SK-N-SH (cell line): ENCODE results near the gene UBA1.
A peak's percentile ranks its signal among the peaks of the same experiment; 100 is the strongest.

Source experiments
- EZH2phosphoT487 ChIP-seq: fragments of 200-600 bp; sonication (generic); IDR thresholded peaks from 2 replicates; pipeline ENCODE4 v1.6.1; 2017; ENCODE audit warnings: low read depth, mixed run types, mild to moderate bottlenecking, antibody characterized with exemption, moderate library complexity, borderline replicate concordance
- GATA2 ChIP-seq: sonication (generic); formaldehyde crosslinking; IDR thresholded peaks from 2 replicates; pipeline ENCODE4 v1.5.0; 2020; ENCODE audit warnings: mild to moderate bottlenecking, missing genetic modification reagents
- PBX3 ChIP-seq: IDR thresholded peaks from 2 replicates; pipeline ENCODE4; 2012
- TAF1 ChIP-seq: IDR thresholded peaks from 2 replicates; pipeline ENCODE4 v1.6.1; 2012; ENCODE audit warnings: low read depth, mild to moderate bottlenecking, low read length, moderate library complexity, borderline replicate concordance
- TF ChIP-seq, protein P1 (sequence below): fragments of 200-600 bp; sonication (generic); IDR thresholded peaks from 2 replicates; pipeline ENCODE4 v1.6.1; 2017; ENCODE audit warnings: antibody characterized with exemption, mild to moderate bottlenecking, moderate library complexity

DNA sequence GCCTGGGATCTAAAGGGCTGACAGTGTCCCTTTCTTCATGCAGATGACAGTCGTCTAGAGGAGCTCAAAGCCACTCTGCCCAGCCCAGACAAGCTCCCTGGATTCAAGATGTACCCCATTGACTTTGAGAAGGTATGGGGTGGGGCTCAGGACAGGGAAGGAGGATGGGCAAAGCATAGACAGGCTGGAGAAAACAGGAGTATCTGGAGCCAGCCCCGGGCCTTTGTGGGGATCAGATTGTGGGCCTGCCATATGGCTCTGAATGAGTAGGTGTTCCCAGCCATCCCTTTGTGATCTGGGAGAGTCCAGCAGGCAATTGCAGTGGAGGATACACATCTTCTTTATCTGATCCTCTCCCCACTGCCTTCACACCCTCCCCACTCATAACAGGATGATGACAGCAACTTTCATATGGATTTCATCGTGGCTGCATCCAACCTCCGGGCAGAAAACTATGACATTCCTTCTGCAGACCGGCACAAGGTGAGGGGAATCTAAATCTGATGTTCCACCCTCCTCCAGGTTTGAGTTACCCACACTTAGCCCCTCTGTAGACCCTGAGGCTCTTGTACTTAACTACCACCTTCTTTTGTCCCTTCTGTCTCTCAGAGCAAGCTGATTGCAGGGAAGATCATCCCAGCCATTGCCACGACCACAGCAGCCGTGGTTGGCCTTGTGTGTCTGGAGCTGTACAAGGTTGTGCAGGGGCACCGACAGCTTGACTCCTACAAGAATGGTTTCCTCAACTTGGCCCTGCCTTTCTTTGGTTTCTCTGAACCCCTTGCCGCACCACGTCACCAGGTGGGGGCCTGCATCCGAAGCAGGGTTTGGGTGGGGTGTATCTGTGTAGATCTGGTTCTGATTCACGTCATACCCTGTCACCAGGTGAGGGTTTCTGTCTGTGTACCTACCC is 19.0 kb downstream of the UBA1 start:
- TF ChIP-seq, protein P1, sequence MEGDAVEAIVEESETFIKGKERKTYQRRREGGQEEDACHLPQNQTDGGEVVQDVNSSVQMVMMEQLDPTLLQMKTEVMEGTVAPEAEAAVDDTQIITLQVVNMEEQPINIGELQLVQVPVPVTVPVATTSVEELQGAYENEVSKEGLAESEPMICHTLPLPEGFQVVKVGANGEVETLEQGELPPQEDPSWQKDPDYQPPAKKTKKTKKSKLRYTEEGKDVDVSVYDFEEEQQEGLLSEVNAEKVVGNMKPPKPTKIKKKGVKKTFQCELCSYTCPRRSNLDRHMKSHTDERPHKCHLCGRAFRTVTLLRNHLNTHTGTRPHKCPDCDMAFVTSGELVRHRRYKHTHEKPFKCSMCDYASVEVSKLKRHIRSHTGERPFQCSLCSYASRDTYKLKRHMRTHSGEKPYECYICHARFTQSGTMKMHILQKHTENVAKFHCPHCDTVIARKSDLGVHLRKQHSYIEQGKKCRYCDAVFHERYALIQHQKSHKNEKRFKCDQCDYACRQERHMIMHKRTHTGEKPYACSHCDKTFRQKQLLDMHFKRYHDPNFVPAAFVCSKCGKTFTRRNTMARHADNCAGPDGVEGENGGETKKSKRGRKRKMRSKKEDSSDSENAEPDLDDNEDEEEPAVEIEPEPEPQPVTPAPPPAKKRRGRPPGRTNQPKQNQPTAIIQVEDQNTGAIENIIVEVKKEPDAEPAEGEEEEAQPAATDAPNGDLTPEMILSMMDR = no peak
- TF ChIP-seq EZH2phosphoT487 (no peak), GATA2 (CRISPR knock-in tag) (peak; percentile 60), PBX3 (no peak), TAF1 (no peak)
